C1 segment of cervical spinal cord (tissue), 14 donors: Measurements from ENCODE around the gene TNKS1BP1.
A peak's percentile ranks its signal among the peaks of the same experiment; 100 is the strongest.
"Not testable (repeated sequence)": the region's sequence is repeated elsewhere in the genome, so short reads cannot be mapped to it uniquely, and the experiment has no call there.

Experiments used
- DNase-seq, 14 donors: peaks; one replicate each; lab custom pipeline; 2025; lab: John Stamatoyannopoulos, UW

The TNKS1BP1 gene

DNA sequence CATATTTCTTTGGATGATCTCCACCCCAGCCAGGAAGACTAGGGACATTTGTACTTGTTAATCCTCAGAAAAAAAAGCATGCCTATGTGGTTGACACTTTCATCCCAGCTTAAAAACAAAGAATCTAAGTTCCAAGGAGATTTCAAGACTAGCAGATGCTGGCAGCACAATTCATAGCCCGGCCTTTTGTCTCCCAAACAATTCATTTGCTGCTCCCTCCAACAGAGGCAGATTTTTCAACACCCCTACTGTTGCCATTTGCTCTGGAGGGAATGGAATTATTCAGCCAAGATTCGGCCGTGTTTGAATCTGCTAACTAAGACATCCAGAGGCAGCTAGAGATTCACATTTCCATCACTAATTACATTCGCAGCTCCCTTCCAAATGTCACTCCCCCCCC is 28.7 kb upstream of the TNKS1BP1 start:
- DNase-seq: no peak

DNA sequence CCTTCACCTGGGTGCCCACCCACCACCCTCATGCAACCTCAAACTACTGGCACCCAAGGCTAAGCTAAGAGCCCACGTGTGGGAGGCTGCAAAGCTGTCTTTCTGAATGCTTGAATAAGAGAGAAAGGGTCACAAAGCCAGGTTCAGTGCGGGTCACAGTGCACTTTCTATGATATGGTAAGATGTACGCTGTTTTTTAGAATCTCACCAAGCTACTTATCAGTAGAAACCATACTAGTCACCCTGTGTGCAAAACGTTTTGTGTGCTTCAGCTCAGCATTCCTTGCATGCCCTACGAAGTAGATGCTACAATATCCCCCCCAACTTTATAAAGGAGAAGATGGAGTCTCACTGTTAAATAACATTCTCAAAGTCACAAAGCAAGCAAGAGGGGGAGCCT is 28.3 kb upstream of the TNKS1BP1 start:
- no peak for DNase-seq

DNA sequence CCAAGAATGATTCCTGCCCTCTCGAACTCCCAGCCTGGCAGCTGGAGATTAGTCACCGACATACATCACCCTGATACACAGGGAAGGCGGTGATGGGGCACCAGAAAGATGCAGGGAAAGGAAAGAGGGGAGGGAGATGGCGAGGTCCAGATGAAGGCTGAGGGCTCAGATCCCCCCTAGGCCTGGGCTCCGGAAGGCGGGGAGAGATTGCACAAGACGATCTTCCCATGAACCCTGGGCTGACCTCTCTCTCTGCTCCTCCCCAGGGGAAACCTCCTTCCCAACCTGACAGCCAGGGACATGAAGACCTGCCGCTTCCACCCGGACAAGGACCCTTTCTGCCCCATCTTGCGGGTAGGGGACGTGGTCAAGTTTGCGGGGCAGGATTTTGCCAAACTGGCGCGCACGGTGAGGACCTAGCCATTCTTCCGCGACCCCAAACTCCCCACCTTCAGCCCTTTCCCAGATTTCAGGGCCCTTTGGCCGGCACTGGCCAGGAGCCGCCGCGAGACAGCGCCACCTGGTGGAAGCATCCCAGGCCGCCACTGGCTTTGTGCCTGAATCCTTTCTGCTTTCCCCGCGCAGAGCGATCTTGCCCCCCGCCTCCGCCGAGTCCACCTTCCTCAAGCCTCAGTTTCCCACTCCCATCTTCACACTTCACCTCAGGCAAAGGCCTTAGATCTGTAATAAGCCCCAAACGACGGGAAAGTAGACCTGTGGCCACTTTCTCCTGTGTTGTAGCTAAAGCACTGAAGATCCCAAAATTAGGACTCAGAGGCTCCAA is 24.9 kb upstream of the TNKS1BP1 start:
- DNase-seq: peak in 12 of 14 donors; percentile 3 to 72 (median 29)

DNA sequence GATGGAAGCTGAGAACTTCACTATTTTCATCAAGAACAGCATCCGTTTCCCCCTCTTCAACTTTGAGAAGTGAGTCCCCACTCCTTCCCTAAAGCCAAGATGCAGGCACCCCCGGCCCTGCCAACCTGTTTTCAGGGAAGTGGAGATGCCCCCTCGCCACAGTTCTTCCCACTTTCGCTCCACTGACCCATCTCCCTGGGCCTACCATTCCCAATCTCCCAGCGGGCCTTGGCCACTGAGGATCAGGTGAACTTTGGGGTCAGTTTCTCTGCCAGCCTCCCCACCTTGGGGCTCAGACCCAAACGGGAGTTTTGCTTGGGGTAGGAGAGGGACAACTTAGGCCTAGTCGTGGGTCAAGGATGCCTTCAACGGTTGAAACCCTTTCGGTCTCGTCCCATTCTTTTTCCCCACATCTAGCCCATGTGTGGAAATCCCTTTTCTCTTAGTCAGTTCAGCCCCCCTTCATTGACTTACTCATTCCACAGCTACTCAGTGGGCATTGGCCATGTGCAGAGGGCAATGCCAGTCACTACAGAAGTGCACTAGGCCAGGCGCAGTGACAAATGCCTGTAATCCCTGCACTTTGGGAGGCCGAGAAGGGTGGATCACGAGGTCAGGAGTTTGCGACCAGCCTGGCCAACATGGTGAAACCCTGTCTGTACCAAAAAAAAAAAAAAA is 24.0 kb upstream of the TNKS1BP1 start:
- no peak for DNase-seq

DNA sequence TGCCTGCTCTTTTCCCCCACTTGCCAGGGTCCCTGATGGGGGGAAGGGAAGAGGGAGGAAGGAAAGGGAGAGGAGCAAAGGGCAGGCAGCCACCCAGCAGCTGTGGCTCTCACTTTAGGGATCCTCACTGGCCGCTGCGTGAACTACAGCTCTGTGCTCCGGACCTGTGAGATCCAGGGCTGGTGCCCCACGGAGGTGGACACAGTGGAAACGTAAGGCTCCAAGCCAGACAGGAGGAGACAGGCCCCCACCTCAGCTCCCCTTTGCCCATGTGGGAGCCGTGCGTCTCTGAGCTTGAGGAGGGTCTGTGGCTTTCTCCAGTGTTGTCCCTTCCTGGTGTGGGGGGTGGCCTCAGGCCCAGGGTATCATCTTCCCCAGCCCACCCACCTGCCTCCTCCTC is 23.3 kb upstream of the TNKS1BP1 start:
- DNase-seq: no peak

DNA sequence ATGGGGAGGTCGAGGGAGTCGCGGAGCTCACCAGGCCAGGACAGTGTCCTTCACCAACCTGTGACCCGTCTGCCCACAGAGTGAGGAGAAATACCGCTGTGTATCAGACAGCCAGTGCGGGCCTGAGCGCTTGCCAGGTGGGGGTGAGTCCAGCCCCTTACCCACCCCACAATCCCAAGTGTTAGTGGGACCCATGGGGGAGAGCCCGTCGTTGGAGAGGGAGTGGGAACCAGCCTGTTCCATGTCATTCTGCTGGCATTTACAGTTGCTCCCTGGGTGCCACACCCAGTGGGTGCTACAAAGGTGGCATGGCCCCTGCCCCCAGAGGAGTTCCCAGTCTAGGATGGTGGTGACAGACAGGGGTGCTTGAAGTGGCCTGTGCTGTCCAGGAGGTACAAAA is 22.6 kb upstream of the TNKS1BP1 start:
- no peak for DNase-seq

DNA sequence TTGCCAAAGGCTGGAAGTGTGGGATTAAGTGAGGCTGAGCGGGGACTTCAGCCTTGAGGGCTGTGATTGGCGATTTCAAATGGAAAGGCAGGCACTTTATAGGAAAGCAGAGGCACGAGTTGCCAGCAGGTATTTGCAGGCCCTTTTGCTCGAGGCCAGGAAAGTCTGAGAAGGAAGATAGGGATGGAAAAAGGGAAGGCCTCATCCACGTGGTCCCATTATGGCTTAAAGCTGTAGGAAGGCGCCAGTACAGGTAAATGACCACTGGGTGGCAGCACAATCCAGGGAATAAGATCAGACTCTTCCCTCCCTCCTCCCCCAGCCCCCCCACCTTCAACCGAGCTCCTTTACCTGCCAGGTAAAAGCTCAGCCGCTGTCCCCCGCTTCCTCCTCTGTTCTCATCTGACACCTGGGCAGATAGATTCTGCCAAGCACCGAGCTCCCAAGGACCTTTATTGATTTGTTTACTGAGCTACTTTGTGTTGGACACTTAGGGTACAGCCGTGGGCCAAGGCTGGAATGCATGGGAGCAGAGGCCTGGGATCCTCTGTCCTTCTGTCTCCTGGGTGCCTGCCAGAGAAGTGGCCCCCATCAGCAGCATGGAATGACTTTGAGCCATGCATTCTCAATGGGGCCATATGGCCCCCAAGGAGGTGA is 20.9 kb upstream of the TNKS1BP1 start:
- DNase-seq: peak in 10 of 14 donors; percentile 5 to 58 (median 30)

DNA sequence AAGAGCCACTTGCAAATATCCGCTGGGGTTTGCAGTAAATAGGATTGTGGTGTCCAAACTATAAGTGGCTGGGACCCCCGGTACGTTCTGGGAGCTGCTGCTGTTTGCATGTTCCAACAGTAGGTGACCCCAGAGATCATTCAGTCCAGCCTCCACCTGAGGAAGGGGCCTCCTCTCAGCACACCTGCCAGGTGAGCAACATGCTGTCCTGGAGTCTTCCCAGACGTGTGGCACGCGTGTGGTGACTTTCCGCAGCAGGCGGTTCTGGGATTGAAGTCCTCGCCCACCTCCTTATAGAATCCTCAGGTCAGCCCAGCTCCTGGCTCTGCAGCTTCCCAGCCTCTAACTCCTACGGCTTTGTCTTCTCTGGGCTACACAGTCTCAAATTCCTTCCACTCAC is 20.1 kb upstream of the TNKS1BP1 start:
- no peak for DNase-seq

DNA sequence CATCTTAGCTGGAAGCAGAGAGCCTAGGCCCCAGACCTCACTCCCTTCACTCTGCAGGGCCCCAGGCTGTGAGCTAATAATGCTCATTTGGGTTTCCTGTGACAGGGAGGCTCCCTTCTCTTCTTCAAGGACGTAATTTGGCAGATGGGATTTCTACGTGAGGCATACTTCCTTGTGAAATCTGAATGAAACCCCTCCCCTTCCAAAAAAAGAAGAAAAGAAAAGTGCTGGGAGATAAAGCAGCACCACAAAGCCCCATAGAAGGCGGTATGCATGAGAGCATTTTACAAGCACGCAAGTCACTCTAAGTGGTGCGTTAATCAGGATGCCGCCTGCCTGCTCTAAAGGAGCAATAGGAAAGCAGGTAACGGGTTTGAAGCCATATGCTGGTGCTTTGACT is 19.1 kb upstream of the TNKS1BP1 start:
- no peak for DNase-seq

DNA sequence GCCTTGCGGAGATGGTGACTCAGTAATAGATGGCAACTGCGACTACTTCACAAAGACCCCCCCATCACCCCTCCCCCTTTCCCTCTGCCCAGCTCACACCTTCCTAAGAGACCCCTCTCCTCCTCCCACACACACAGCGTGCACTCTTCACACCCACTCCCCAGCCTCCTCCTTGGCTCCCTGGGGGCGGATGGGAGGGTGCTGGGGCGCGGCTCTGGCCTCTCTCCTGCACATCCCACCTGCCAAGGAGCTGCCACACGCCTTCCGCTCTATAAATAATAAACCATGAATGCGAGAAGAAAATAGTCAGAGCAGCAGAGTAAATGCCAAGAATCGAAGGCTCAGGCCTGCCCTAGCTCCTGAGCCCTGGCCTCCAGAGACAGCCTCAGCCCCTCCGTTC is 17.9 kb upstream of the TNKS1BP1 start:
- no peak for DNase-seq

DNA sequence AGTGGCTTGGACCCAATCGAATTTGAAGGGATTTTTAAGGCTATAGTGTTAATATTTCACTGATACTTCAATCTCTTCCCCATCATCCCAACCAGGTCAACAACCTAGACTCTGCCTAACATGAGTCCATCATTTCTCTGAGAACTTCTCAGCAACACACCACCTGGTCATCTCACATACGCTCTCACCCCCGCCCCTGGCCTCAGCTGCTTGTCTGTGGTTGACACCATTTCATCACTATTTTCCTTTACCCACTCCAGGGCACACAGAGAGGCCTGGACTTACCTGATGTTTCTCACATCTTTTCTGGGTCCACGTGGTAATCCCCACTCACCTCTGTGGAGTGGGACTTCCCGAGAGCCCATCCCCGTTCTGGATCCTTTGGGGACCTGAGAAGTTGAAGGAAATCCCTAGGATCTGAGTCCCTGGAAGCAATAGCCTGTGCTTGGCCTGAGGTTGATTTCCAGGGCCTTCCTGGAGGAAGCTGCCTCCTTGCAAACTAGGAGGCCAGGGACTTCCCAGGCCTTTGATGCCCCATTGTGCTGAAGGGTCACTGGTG is 16.6 kb upstream of the TNKS1BP1 start:
- no peak for DNase-seq

DNA sequence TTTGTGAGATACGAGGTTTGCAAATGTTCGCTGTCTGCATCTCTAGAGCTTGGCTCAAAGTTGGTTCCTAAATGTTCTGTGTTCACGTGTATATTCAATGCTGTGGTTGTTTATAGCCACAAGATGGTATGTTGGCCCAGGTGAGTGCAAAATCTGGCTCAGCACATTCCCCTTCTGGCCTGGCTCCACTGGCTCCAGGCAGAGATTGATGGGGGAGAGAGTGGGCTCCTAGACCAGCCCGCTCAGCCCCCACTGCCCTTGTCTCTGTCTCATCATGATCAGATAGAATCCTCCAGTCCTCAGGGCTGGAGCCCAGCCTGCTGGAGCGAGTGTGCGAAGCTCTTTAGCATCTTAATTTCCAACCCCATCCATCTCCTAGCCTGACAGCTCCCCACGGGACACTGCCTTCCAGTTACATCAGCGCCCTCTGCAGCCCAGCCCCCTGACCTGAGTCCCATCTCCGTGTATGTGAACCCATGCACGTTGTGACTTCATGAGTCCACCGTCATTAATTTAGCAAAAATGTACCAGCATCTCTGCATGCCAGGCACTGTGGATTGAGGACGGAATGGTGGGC is 15.4 kb upstream of the TNKS1BP1 start:
- DNase-seq: no peak

DNA sequence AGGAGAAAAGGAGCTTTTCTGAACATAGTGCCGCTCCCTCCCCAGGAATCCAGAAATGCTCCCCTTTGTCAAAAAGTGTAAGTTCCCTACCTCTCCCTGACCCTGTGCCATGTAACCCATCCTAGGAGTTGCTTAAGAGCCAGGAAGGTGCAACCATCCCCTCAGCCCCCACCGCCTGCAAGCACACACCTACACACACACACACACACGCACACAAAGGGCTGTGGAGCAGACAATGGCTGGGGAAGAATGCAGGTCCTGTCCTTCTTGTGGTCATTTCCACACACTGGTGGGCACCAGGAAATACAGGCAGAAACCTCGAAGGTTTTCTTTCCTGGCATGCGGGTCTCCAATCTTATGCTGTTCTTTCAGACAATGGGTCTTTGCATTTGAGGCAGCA is 14.6 kb upstream of the TNKS1BP1 start:
- no peak for DNase-seq

DNA sequence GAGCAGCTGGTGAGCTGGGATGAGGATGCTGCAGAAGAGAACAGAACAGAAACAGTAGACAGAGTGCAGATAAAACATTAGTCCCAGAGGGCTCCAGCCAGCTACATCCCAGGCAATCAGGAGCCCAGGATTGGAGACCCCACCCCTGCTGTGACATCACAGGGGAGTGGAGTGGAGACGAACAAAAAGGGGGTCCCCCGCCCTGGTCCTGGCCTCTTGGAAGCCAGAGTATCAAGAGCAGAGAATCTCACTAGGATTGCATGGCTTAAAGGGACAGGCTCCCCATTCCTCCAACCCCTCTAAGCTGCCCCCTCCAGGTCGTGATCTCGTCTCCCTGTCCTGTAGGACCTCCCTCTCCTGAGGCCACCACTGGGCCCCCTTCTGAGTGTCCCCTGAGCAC is 13.4 kb upstream of the TNKS1BP1 start, which contains the start of gene P2RX3:
TSS of gene P2RX3 (plus strand) at position 211 of the 400 bp plus-strand sequence. CDS start 199 bp downstream, outside the sequence.
- no peak for DNase-seq

DNA sequence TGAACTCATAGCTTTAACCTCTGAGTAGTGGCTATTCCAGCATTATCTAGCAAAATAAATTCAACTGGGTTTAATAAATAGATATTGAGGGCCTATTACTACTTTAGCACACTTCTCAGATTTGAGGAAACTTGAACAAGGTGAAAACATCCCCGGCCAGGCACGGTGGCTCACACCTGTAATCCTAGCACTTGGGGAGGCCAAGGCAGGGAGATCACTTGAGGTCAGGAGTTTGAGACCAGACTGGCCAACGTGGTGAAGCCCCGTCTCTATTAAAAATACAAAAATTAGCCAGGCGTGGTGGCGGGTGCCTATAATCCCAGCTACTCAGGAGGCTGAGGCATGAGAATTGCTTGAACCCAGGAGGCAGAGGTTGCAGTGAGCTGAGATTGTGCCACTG is 12.1 kb upstream of the TNKS1BP1 start:
- not testable (repeated sequence) for DNase-seq

DNA sequence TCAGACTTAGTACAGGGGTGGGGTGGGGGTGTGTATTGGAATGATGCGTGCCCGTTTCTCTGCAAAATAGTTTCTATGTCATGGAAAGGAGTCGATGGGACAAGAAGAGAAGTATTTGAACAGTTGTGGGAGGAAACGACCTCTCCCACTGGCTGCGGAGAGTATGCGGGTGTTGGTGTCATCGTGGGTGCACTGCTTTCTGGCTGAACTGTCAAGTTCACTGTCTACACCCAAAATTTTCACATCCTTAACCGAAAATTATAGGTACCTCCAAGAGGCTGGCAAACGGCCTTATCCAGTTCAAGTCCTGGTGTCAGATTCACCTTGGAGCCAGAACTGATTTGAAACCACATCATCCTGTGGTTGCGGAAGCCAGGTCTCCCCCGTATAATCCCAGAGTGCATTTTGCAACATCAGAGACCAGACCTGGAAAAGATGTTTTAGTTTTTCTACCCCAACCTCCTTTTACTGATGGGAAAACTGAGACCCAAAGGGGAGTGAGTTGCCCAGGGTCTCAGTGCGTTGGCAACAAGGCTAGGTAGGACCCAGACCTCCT is 11.4 kb upstream of the TNKS1BP1 start:
- no peak for DNase-seq

DNA sequence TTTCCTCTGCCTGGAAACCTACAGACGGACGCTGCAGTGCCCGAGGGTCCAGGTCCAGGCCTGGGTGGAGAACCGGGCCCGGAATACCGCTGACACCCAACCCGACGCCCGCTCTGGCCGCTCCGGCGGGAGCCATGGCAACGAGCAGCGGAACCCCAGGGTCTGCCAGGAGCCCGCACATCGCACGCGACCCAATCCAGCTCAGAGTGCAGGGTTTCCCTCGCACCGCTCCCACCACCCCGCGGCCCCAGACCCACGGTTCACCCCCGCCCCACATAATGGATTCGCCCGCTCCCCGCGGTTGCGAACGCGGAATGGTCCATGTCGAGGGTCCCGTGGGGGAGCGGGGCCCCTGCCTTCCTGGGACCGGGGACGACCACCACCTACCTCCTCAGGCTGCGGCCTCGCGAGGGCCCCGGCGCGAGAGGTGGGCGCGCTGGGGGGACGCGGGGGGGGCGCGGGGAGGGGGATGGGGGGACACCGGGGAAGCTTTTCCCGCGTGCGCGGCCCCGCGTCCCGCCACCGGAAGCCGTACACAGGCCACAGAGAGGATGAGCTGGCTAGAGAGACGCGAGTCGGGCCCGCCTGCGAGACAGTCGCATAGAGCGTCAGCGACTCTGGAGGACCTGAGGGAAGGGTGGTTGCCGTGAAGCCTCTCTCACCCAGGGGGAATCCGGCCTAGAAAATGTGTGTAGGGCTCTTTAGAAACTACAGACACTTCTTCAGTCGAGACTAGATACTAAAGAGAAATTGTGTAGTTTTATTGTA is 10.8 kb upstream of the TNKS1BP1 start, which contains the start of gene SSRP1:
TSS of gene SSRP1 (minus strand) at position 550 of the 768 bp plus-strand sequence. CDS start 771 bp downstream, outside the sequence.
- DNase-seq: peak; percentile 23 to 89 (median 72)

DNA sequence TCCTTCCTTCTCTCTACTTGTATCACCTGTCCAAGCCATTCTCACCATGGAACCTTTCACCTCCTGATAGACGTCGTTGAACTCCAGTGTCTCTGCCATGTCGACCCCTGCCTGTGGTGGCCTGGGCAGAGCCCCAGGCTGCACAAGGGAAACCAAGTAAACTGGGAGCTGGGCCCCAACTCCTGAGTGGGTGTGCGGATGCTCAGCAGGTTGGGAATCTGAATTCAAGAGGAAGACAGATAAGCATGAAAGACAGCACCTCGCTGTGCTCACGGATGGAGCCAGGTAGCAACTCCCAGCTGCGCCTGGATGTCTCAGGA is 10.2 kb upstream of the TNKS1BP1 start:
- DNase-seq: no peak

DNA sequence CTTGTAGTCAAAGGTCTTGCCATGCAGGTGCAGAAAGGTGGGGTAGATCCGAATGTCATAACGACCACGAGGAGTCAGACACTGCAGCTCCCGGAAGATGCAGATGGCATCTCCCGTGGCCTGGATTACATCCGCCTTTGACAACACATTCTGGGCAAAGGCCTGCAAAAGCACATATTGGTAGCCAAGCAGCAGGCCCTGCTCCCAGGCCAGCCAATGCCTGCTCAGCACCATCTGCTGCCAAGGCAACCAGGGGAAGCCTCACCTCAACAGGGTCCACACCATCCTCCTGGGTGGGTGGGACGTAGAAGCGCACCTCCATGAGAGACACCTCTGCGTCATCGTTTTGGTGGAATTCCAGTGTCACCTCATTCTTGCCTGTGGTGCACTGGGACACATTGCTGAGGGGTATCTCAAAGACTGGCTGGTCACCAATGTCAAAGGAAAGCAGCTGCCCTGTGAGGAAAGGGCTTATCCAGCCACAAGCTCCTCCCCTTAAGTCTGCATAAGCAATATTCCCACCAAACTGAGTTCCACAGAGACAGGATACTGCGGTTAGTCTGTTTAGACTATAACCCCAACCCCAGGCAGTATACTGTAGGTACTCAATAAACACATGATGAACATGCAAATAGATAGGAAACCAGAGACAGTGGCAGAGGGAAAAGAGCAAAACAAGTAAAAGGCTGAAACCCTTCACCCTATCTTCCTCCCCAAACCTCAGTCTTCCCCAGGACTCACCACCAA is 8.1 kb upstream of the TNKS1BP1 start:
- no peak for DNase-seq

DNA sequence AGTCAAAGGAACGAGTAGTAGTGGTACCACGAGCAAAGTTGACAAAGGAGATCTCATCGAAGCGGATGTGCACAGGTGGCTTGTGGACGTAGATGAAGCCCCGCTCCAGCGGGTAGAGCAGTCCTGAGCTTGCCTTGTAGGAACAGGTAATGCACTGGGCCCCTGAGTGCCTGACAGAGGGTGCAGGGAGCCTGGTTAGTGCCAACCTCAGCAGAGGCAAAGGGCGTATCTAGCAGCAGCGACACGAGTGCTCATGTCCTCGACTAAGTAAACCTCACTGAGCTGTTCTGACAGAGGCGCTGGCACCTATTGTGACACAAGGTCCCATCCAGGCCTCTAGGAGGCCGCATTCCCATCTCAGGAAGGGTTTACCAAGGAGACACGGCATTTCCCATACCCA is 7.0 kb upstream of the TNKS1BP1 start:
- DNase-seq: no peak
